GM19193 (cell line): ENCODE data around the gene ABCA12.

ENCODE experiments used
- POLR2A ChIP-seq: IDR thresholded peaks from 4 replicates; pipeline ENCODE4 v1.6.1; 2011; ENCODE audit not compliant: insufficient read depth, insufficient read length; ENCODE audit errors: extremely low read depth

The ABCA12 gene

GRCh38 chr2:214985619-214986018 is 152.8 kb downstream of the ABCA12 start:
- TF ChIP-seq POLR2A, result no peak

GRCh38 chr2:214966420-214966819 is 172.0 kb downstream of the ABCA12 start:
- TF ChIP-seq POLR2A, result no peak

GRCh38 chr2:214960677-214961076 is 177.7 kb downstream of the ABCA12 start:
- TF ChIP-seq POLR2A, result no peak

GRCh38 chr2:214946949-214947348 is 191.5 kb downstream of the ABCA12 start:
- TF ChIP-seq POLR2A, result no peak

GRCh38 chr2:214934006-214934405 is 204.4 kb downstream of the ABCA12 start:
- no peak for TF ChIP-seq POLR2A

- no peak for TF ChIP-seq POLR2A
Observed at GRCh38 chr2:214904634-214905033, 233.8 kb downstream of the ABCA12 start.

GRCh38 chr2:214904176-214904575 is 234.2 kb downstream of the ABCA12 start:
- TF ChIP-seq POLR2A, result no peak

- TF ChIP-seq POLR2A, result no peak
Observed at GRCh38 chr2:214902286-214902685, 236.1 kb downstream of the ABCA12 start.

GRCh38 chr2:214899751-214900150 is 238.7 kb downstream of the ABCA12 start:
- TF ChIP-seq POLR2A, result no peak

GRCh38 chr2:214896274-214896673 is 242.2 kb downstream of the ABCA12 start:
- no peak for TF ChIP-seq POLR2A

- TF ChIP-seq POLR2A, result no peak
Observed at GRCh38 chr2:214895469-214895868, 243.0 kb downstream of the ABCA12 start.

- no peak for TF ChIP-seq POLR2A
Observed at GRCh38 chr2:214889301-214889700, 249.1 kb downstream of the ABCA12 start.

- TF ChIP-seq POLR2A, result no peak
Observed at GRCh38 chr2:214881647-214882202, 256.7 kb downstream of the ABCA12 start.
